Bone marrow (tissue), 2 donors: ENCODE measurements around the gene NFS1.

Experiments
- DNase-seq, 2 donors: peaks; one replicate each; lab custom pipeline; 2025; lab: John Stamatoyannopoulos, UW

Gene NFS1

DNA sequence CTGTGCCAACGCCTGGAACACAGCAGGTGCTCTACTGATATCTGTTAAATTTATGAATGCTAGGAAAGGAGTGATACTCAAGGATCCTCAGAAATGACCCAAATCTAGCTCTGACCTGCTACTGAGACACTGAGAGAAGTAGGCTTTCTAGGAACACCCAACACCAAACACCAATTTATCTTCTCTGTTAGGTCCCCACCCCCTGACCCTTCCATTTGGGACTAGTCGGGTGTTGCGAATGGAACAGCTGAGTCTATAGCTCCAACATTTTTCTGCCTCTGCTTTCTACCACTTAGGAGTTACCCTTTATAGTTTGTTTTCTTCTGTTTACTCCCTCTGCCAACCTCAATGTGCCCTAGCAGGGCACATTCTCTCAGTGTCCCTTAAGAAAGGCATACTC, 58.4 kb downstream of the NFS1 start:
- DNase-seq, result no peak

GRCh38 chr20:35638751-35639150, 60.4 kb downstream of the NFS1 start:
- no peak for DNase-seq

- no peak for DNase-seq
Observed at GRCh38 chr20:35637276-35637675, 61.9 kb downstream of the NFS1 start.

DNA sequence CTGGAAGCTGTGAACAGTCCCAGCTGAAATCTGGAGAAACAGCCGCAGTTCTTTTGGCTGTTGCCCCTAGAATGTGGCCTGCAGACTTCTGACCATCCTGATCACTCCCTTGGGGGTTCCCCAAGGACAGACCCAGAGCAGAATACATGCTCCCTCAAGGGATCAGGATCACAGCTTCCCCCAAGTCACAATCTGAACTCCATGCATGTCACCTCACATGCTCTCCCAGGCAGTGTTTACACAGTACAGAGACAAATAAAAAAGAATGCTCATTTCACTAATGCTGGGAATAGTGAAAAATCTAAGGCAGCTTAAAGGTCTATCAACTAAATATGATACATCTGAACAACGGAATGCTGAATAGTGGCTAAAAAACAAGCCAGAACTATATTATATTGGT, 63.1 kb downstream of the NFS1 start:
- DNase-seq, result no peak

DNA sequence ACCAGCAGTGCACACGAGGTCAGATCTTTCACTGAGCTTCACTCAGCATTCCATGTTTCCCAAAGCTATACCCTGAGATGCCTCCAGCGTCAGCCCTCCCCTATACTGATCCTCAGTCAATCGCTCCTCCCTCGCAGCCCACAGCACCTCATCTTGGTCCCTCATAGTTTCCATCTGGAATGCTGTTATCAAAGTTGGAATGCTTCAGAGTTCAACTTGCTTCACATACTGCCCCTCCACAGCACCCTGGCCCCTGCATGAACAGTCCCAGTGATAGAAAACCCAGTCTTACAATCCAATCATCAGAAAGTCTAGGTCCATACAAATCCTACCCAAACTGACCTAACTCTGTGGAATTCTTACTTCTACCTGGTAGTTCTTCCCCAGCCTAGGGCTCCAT, 63.5 kb downstream of the NFS1 start:
- no peak for DNase-seq

GRCh38 chr20:35632539-35633115, 66.5 kb downstream of the NFS1 start:
- DNase-seq, result no peak

- no peak for DNase-seq
Observed at GRCh38 chr20:35630636-35631035, 68.5 kb downstream of the NFS1 start.

DNA sequence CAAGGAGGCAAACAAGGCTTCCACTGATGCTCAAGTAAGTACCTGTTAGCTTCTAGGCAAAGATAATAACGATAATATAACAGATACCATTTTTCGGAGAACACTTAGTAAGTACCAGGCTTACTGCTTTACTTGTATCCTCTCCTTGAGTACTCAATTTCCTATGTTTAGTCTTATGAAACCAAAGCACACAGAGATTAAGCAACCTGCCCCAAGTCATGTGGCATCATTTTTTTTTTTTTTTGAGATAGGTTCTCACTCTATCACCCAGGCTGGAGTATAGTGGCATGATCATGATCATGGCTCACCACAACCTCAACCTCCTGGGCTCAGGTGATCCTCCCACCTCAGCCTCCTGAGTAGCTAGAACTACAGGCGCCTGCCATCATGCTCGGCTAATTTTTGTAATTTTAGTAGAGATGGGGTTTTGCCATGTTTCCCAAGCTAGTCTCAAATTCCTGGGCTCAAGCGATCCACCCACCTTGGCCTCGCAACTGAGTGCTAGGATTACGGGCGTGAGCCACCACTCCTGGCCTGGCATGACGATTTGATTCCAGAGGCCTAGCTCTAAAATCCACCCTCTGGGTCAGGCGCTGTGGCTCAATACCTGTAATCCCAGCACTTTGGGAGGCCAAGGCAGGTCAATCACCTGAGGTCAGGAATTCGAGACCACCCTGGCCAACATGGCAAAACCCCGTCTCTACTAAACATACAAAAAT, 69.6 kb downstream of the NFS1 start:
- no peak for DNase-seq

DNA sequence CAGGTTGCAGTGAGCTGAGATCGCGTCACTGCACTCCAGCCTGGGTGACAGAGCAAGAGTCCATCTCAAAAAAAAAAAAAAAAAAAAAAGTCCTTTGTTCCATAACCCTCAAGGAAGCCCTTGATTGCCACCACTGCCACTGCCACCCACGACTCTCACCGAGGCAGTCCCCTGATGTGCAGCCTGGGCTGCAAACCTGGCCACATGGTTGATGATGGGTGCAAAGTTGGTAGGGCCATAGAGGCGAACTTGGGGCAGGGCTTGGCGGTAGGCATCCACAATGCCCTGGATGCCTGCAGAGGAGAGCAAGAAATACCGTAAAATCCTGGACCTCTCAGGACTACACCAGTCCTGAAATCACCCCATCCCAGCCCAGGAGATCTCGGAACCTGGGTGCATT, 72.0 kb downstream of the NFS1 start:
- no peak for DNase-seq

DNA sequence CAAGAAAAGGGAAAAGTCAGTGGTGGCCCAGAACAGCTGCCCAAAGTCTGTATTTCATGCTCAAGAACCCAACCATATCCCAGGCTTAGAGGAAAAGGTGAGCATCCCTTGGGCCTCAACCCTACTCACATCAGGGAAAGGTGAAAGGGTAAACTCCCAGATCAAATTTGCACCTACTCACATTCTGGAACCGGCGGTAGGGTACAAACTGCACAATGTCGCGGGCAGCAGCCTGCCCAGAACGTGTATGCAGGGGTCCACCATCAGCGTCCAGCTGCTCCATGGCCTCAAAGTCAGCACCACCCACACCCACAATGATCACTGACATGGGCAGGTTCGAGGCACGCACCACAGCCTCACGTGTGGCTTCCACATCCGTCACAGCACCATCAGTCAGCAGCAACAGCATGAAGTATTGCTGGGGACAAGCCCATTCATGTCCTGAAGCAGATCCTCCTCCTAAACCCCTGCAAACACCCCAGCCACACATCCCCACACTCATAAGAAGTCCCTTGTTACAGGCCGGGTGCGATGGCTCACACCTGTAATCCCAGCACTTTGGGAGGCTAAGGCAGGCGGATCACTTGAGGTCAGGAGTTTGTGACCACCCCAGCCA, 72.7 kb downstream of the NFS1 start:
- DNase-seq, result no peak

DNA sequence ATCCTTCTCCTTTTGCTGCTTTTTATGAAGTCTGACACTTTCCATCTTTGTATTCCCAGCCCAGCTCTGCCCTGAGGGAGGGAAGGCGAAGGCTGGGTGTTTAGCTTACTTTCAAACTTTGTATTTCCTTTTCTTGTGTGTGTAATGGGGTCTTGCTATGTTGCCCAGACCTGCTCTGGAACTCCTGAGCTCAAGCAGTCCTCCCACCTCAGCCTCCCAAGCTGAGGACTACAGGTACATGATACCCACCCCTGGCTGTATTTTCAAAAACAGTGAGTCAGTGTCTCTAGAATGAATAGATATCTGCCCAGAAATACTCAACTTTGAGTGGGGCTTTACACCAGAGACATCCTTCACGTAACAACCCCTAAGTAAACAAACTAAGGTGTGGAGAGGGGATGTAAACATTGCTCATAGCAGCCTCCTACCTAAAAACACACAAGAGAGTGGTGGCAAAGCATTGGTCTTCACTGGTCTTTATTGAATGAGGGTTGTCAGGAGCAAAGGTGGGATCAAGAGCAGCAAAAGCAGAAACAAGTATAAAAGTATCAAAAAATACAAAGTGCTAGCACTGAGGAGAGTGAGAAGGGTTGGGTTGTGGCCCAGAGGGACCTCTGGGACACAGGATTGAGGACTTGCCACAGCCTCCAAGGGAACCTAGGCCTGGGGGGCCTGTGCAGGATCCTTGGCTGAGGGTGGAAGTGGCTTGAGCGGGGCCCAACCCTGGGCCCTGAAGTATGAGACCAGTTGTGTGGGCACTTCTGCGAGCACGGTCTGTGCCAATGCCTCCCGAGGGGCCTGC, 73.4 kb downstream of the NFS1 start:
- no peak for DNase-seq

DNA sequence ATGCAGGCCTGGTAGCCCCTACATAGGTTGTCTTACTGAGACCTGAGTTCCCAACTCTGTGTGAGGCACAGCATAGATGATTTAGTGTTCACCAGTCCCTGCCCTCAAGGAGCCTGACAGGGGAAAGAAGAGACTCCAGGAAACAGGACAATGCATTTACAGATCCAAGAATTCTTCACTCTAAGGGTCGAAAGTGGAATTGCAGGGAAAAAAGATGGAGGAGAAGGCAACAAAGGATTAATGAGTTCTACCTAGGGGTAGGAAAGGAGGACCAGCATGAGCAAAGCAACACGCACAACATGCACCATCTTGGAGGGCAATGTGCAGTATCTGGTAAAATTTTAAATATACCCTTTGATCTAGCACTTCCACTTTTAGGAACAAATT, 77.6 kb downstream of the NFS1 start:
- no peak for DNase-seq

GRCh38 chr20:35620818-35621559, 78.2 kb downstream of the NFS1 start:
- no peak for DNase-seq

DNA sequence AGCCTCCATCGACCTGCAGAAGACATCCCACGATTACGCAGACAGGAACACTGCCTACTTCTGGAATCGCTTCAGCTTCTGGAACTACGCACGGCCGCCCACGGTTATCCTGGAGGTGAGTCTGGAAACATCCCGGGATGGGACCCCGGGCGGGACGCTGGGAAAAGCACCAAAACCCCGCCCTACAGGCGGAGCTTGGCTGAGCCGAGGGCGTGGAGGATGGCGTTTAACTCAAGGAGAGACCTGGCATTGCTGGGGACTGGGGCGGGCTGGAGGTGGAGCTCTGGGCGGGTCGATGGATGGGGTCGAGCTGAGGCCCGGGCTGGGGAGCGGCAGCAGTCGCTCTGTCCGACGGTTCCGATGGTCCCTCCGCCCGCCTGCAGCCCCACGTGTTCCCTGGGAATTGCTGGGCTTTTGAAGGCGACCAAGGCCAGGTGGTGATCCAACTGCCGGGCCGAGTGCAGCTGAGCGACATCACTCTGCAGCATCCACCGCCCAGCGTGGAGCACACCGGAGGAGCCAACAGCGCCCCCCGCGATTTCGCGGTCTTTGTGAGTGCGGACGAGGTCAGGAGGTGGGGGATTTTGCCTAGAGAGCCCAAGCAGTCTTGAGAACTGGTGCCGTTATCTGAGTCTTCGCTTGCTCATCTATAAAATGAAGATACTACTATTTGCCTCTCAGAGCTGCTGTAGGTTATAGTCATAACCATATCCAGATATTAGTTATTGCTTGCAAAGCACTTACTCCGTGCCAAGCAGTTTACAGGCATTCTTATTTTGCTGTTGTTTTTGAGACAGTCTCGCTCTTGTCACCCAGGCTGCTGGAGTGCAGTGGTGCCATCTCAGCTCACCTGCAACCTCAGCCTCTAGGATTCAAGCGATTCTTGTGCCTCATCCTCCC, 79.7 kb downstream of the NFS1 start:
- DNase-seq, result peak; percentile 28 to 44

GRCh38 chr20:35618263-35619131, 80.7 kb downstream of the NFS1 start:
- DNase-seq, result peak in 1 of 2 donors; percentile 40
